Heart right ventricle (tissue), 16 donors: ENCODE measurements around the gene PLCXD1. TPM values are rescaled to one million over a fixed set of nuclear protein-coding genes. Genes with fewer than 3 reads are reported as not detected.
A peak's percentile ranks its signal among the peaks of the same experiment; 100 is the strongest.

ENCODE experiments used
- ATAC-seq, 8 donors: fragments of 200-7000 bp; cut with Tn5 transposase; one replicate each; pipeline ENCODE4 v1.9.1; 2020; ENCODE audit warnings: mild to moderate bottlenecking in 8 of 8, moderate library complexity in 8 of 8, moderate number of reproducible peaks in 1 of 8
- DNase-seq, 2 donors: peaks; one replicate each; pipeline ENCODE4 v3.0.0-alpha.2; 2020
- H3K27ac ChIP-seq, 10 donors: fragments of 200-600 bp; sonication (generic) in 2 of 10; one replicate each; pipeline versions ENCODE4 v1.5.0 to v1.8.0; 2020 to 2022; ENCODE audit warnings: mild to moderate bottlenecking in 3 of 10
- H3K27me3 ChIP-seq, 7 donors: fragments of 200-600 bp; one replicate each; pipeline ENCODE4 v1.8.0; 2021 to 2022; ENCODE audit warnings: mild to moderate bottlenecking in 2 of 7
- H3K36me3 ChIP-seq, 9 donors: fragments of 200-600 bp; sonication (generic) in 1 of 9; one replicate each; pipeline versions ENCODE4 v1.5.0 to v1.8.0; 2020 to 2022; ENCODE audit warnings: mild to moderate bottlenecking in 2 of 9
- H3K4me1 ChIP-seq, 9 donors: fragments of 200-600 bp; sonication (generic) in 1 of 9; one replicate each; pipeline versions ENCODE4 v1.5.0 to v1.8.0; 2020 to 2022; ENCODE audit warnings: mild to moderate bottlenecking in 4 of 9
- H3K4me3 ChIP-seq, 10 donors: fragments of 200-600 bp; sonication (generic) in 2 of 10; one replicate each; pipeline versions ENCODE4 v1.5.0 to v1.8.0; 2020 to 2022; ENCODE audit warnings: mild to moderate bottlenecking in 7 of 10, moderate library complexity in 2 of 10
- H3K9me3 ChIP-seq, 11 donors: fragments of 200-600 bp in 10 of 11; sonication (generic) in 2 of 11; one replicate each; pipeline versions ENCODE4 v1.5.0 to v1.8.0; 2013 to 2022; ENCODE audit warnings: mild to moderate bottlenecking in 2 of 11, control low read depth in 1 of 11, moderate library complexity in 1 of 11
- CTCF ChIP-seq, 9 donors: fragments of 200-600 bp; sonication (generic) in 2 of 9; IDR thresholded peaks; one replicate each; pipeline versions ENCODE4 v1.5.0 to v1.8.0; 2021 to 2022; ENCODE audit warnings: antibody characterized with exemption in 9 of 9, mild to moderate bottlenecking in 5 of 9, moderate library complexity in 1 of 9
- WGBS, 2 donors: extraction: QIAGEN DNeasy Blood & Tissue Kit; methylation state at CpG; one replicate each; pipeline ENCODE4 v1.1.7; 2013; ENCODE audit warnings: inconsistent platforms in 1 of 2; 5-methylcytosine and 5-hydroxymethylcytosine counted together
- intact Hi-C, 10 donors: fragments of 100-400 bp; cut with DNase I; formaldehyde crosslinking; loops; one replicate each; pipeline versions ENCODE4 v1.11.1 to v1.14.2; 2022
- polyA plus RNA-seq, 2 donors: library from polyadenylated mRNA; stranded (reverse); fragments of 200-250 nt; gene quantifications; one replicate each; pipeline ENCODE4 v1.2.3, GENCODE V29; 2013
- total RNA-seq, 10 donors: library from RNA; stranded (reverse); fragmentation: NEBNext Ultra II Directional in 3 of 10; extraction: Animal tissue kit (Norgen Biotek cat#: 25700) in 3 of 10; gene quantifications; one replicate each; pipeline versions ENCODE4 v1.2.1 to v1.2.4, GENCODE V29; 2021 to 2023
- donor health status: Arrhythmogenic right ventricular cardiomyopathy.
- donor health status: ischemic (EF 13 %, LVEDD 7.1; RV severe dilation, severe dysfunction).
- donor health status: healthy with polysubstance abuse.
- donor health status: DM: no; HTN: yes; CAD: no.
- donor health status: DM: no; HTN: no; CAD: no.
- donor health status: ischemic (EF 25% LVEDD 6.9; RV normal size, moderate dysfunction).
- donor health status: ischemic (EF 25% LVEDD 5.7; RV mildly dilated, moderate dysfunction).
- donor health status: healthy.
- donor health status: DM: yes; HTN: yes; CAD: no.
- donor health status: Ischemic cardiomyopathy.
- donor health status: ischemic (EF 35%, LVEDD 5.7; RV mildly dilated, moderate dysfunction).
- donor health status: nonischemic (EF 11% LVEDD 7.7; RV severe dilation, severe dysfunction).
- donor health status: DM: yes; HTN: yes; CAD: no.
- donor health status: PGD.
- donor health status: ischemic (EF 29% LVEDD 5.4; RV normal size, mild dysfunction).
- donor health status: nonischemic (EF 23%, LVEDD 6.1; RV moderate dilation, normal function).

Gene PLCXD1
- total and polyA plus RNA-seq, 12 donors: 1.9 to 19.9 (median 2.8) TPM

GRCh38 chrX:340121-340520, 58.9 kb downstream of the PLCXD1 start:
- no peak for TF ChIP-seq CTCF (IDR thresholded peaks at IDR 0.05)
- ATAC-seq (no peak), DNase-seq (no peak)
- intact Hi-C loops: no loop called here
- H3K4me1 ChIP-seq: no peaks in the 10 kb centered on the region
- WGBS, 2 donors: 75 to 82% methylated on average over 10 to 18 of the region's 24 CpGs
- H3K9me3 ChIP-seq: peaks cover 0 to 2% (median 0%) of the 10 kb centered on the region in 11 donors
- no peaks in the 10 kb centered on the region for H3K27me3 ChIP-seq
- no peak overlapping the region for H3K27ac ChIP-seq
- H3K36me3 ChIP-seq: peaks cover 0 to 55% (median 16%) of the 10 kb centered on the region in 9 donors
- no peak overlapping the region for H3K4me3 ChIP-seq

GRCh38 chrX:340641-341423, 59.7 kb downstream of the PLCXD1 start:
- Histone ChIP-seq H3K27me3 (no peaks in the 10 kb centered on the region), H3K4me1 (no peaks in the 10 kb centered on the region), H3K4me3 (no peak overlapping the region), H3K27ac (no peak overlapping the region), H3K36me3 (peaks cover 0 to 53% (median 16%) of the 10 kb centered on the region in 9 donors), H3K9me3 (peaks cover 0 to 2% (median 0%) of the 10 kb centered on the region in 11 donors)
- no peak for TF ChIP-seq CTCF (IDR thresholded peaks at IDR 0.05)
- ATAC-seq (peak in 1 of 8 donors; percentile 36), DNase-seq (no peak)
- intact Hi-C loops: no loop called here
- WGBS, 2 donors: 93 to 98% methylated on average over 48 to 51 of the region's 52 CpGs

GRCh38 chrX:341541-342101, 60.4 kb downstream of the PLCXD1 start:
- TF ChIP-seq CTCF (IDR thresholded peaks at IDR 0.05): no peak
- H3K4me1 ChIP-seq: no peaks in the 10 kb centered on the region
- intact Hi-C loops: no loop called here
- DNase-seq (no peak), ATAC-seq (no peak)
- peaks cover 0 to 50% (median 8%) of the 10 kb centered on the region in 9 donors for H3K36me3 ChIP-seq
- no peak overlapping the region for H3K27ac ChIP-seq
- 95 to 96% methylated on average over 36 of the region's 36 CpGs for WGBS, 2 donors
- no peaks in the 10 kb centered on the region for H3K27me3 ChIP-seq
- no peak overlapping the region for H3K4me3 ChIP-seq
- H3K9me3 ChIP-seq: peaks cover 0 to 2% (median 0%) of the 10 kb centered on the region in 11 donors

GRCh38 chrX:344371-344901, 63.3 kb downstream of the PLCXD1 start:
- Histone ChIP-seq H3K27me3 (no peaks in the 10 kb centered on the region), H3K4me1 (peaks cover 0 to 13% (median 2%) of the 10 kb centered on the region in 9 donors), H3K27ac (no peak overlapping the region), H3K4me3 (no peak overlapping the region), H3K36me3 (peaks cover 0 to 32% (median 3%) of the 10 kb centered on the region in 9 donors), H3K9me3 (peaks cover 0 to 2% (median 0%) of the 10 kb centered on the region in 11 donors)
- DNase-seq (no peak), ATAC-seq (peak in 1 of 8 donors; percentile 18)
- WGBS, 2 donors: 97 to 99% methylated on average over 47 of the region's 47 CpGs
- TF ChIP-seq CTCF (IDR thresholded peaks at IDR 0.05): no peak
- intact Hi-C loops: no loop called here
